Nephron (organoid): ENCODE data around the gene PLCL2.

ENCODE experiments used
- H3K27ac Mint-ChIP-seq, 3 experiments: 2 replicates each; pipeline ENCODE4 v1.8.0; 2020; ENCODE audit warnings: mixed read lengths in 3 of 3, mild to moderate bottlenecking in 2 of 3, moderate library complexity in 1 of 3
- H3K27me3 Mint-ChIP-seq: 2 replicates; pipeline ENCODE4 v1.8.0; 2021; ENCODE audit warnings: low read depth, mild to moderate bottlenecking, moderate library complexity, mixed read lengths
- H3K36me3 Mint-ChIP-seq: 2 replicates; pipeline ENCODE4 v1.8.0; 2020; ENCODE audit warnings: low read depth, mixed read lengths
- H3K4me1 Mint-ChIP-seq: 2 replicates; pipeline ENCODE4 v1.8.0; 2020; ENCODE audit warnings: mixed read lengths
- H3K4me3 Mint-ChIP-seq, 3 experiments: 2 replicates each; pipeline ENCODE4 v1.8.0; 2020; ENCODE audit warnings: mild to moderate bottlenecking in 3 of 3, mixed read lengths in 3 of 3, moderate library complexity in 2 of 3
- H3K9me3 Mint-ChIP-seq: 2 replicates; pipeline ENCODE4 v1.8.0; 2020; ENCODE audit warnings: mixed read lengths
- CTCF ChIP-seq, 3 experiments: fragments of 200-600 bp; sonication (generic); IDR thresholded peaks; one replicate each; pipeline ENCODE4 v1.5.0; 2021; ENCODE audit warnings: antibody characterized with exemption in 3 of 3; ENCODE audit not compliant: unreplicated experiment in 3 of 3

PLCL2 gene

GRCh38 chr3:17063596-17063995 is 178.8 kb downstream of the PLCL2 start:
- Mint-ChIP-seq H3K27me3 (no peaks in the 10 kb centered on the region), H3K9me3 (no peaks in the 10 kb centered on the region), H3K4me1 (peaks cover 29% of the 10 kb centered on the region), H3K36me3 (peaks cover 11% of the 10 kb centered on the region), H3K4me3 (peak overlapping the region in 2 of 3 experiments; percentile 16 to 22), H3K27ac (peak overlapping the region; percentile 46 to 96 (median 85))
- no peak for TF ChIP-seq CTCF (IDR thresholded peaks at IDR 0.05; ENCODE audit: unreplicated experiment in 3 of 3)

GRCh38 chr3:17065315-17065714 is 180.6 kb downstream of the PLCL2 start:
- H3K4me3 Mint-ChIP-seq: no peak overlapping the region

GRCh38 chr3:17065881-17066280 is 181.1 kb downstream of the PLCL2 start:
- peaks cover 4% of the 10 kb centered on the region for H3K27me3 Mint-ChIP-seq
- no peak for TF ChIP-seq CTCF (IDR thresholded peaks at IDR 0.05; ENCODE audit: unreplicated experiment in 3 of 3)
- H3K27ac Mint-ChIP-seq: peak overlapping the region in 1 of 3 experiments; percentile 77
- H3K4me3 Mint-ChIP-seq: no peak overlapping the region
- peaks cover 44% of the 10 kb centered on the region for H3K4me1 Mint-ChIP-seq
- H3K36me3 Mint-ChIP-seq: peaks cover 16% of the 10 kb centered on the region
- H3K9me3 Mint-ChIP-seq: no peaks in the 10 kb centered on the region

More at GRCh38 chr3:17065315-17065714, 180.6 kb downstream of the PLCL2 start:
- Mint-ChIP-seq H3K4me1 (peaks cover 40% of the 10 kb centered on the region), H3K27me3 (peaks cover 4% of the 10 kb centered on the region), H3K27ac (peak overlapping the region in 1 of 3 experiments; percentile 77), H3K36me3 (peaks cover 16% of the 10 kb centered on the region), H3K9me3 (no peaks in the 10 kb centered on the region)
- no peak for TF ChIP-seq CTCF (IDR thresholded peaks at IDR 0.05; ENCODE audit: unreplicated experiment in 3 of 3)

GRCh38 chr3:17069754-17070153 is 185.0 kb downstream of the PLCL2 start:
- H3K27ac Mint-ChIP-seq: no peak overlapping the region
- H3K27me3 Mint-ChIP-seq: peaks cover 4% of the 10 kb centered on the region
- H3K9me3 Mint-ChIP-seq: no peaks in the 10 kb centered on the region
- H3K4me3 Mint-ChIP-seq: no peak overlapping the region
- H3K36me3 Mint-ChIP-seq: peaks cover 10% of the 10 kb centered on the region
- TF ChIP-seq CTCF (IDR thresholded peaks at IDR 0.05; ENCODE audit: unreplicated experiment in 3 of 3): no peak
- peaks cover 32% of the 10 kb centered on the region for H3K4me1 Mint-ChIP-seq

- Mint-ChIP-seq H3K4me1 (peaks cover 29% of the 10 kb centered on the region), H3K9me3 (no peaks in the 10 kb centered on the region), H3K4me3 (no peak overlapping the region), H3K27ac (peak overlapping the region; percentile 15 to 73 (median 59)), H3K27me3 (peaks cover 4% of the 10 kb centered on the region), H3K36me3 (peaks cover 13% of the 10 kb centered on the region)
- TF ChIP-seq CTCF (IDR thresholded peaks at IDR 0.05; ENCODE audit: unreplicated experiment in 3 of 3): no peak
These were observed 185.6 kb downstream of the PLCL2 start for GRCh38 chr3:17070161-17070959.

- H3K27ac Mint-ChIP-seq: no peak overlapping the region
- H3K4me1 Mint-ChIP-seq: peaks cover 8% of the 10 kb centered on the region
- H3K27me3 Mint-ChIP-seq: no peaks in the 10 kb centered on the region
- no peak for TF ChIP-seq CTCF (IDR thresholded peaks at IDR 0.05; ENCODE audit: unreplicated experiment in 3 of 3)
- H3K9me3 Mint-ChIP-seq: peaks cover 4% of the 10 kb centered on the region
- H3K4me3 Mint-ChIP-seq: no peak overlapping the region
- H3K36me3 Mint-ChIP-seq: peaks cover 30% of the 10 kb centered on the region
These were observed 189.8 kb downstream of the PLCL2 start for GRCh38 chr3:17074559-17074958.
